Osteocyte (in vitro differentiated cells): Measurements from ENCODE around the gene PRDM2. TPM values are rescaled to one million over a fixed set of nuclear protein-coding genes. Genes with fewer than 3 reads are reported as not detected.

ENCODE experiments used
- DNase-seq: peaks from one replicate; pipeline ENCODE4 v3.0.0; 2021; ENCODE audit warnings: mixed read lengths; ENCODE audit not compliant: unreplicated experiment; ENCODE audit errors: extremely low spot score
- H3K27ac Mint-ChIP-seq: one replicate; pipeline ENCODE4 v1.8.0; 2021; ENCODE audit warnings: mild to moderate bottlenecking, mixed read lengths; ENCODE audit not compliant: unreplicated experiment
- H3K27me3 Mint-ChIP-seq: one replicate; pipeline ENCODE4 v1.8.0; 2021; ENCODE audit warnings: mixed read lengths; ENCODE audit not compliant: unreplicated experiment
- H3K36me3 Mint-ChIP-seq: one replicate; pipeline ENCODE4 v1.8.0; 2021; ENCODE audit warnings: mixed read lengths; ENCODE audit not compliant: unreplicated experiment
- H3K4me1 Mint-ChIP-seq: one replicate; pipeline ENCODE4 v1.8.0; 2021; ENCODE audit warnings: mixed read lengths; ENCODE audit not compliant: unreplicated experiment
- H3K4me3 Mint-ChIP-seq: one replicate; pipeline ENCODE4 v1.8.0; 2021; ENCODE audit warnings: mild to moderate bottlenecking, moderate library complexity, mixed read lengths; ENCODE audit not compliant: unreplicated experiment
- H3K9me3 Mint-ChIP-seq: one replicate; pipeline ENCODE4 v1.8.0; 2021; ENCODE audit warnings: mixed read lengths; ENCODE audit not compliant: unreplicated experiment
- CTCF ChIP-seq: fragments of 200-600 bp; sonication (generic); IDR thresholded peaks from 2 replicates; pipeline ENCODE4 v1.5.0; 2021; ENCODE audit warnings: antibody characterized with exemption, mild to moderate bottlenecking, moderate library complexity
- total RNA-seq: library from RNA; stranded (reverse); gene quantifications from 2 replicates; pipeline ENCODE4 v1.2.1, GENCODE V29; 2021

The PRDM2 gene
- total RNA-seq, 1 donor from 2014 or later, result 51.7 TPM

GRCh38 chr1:13703128-13703513, 3.1 kb downstream of the PRDM2 start:
- Mint-ChIP-seq H3K27ac (no peak overlapping the region), H3K4me1 (peaks cover 33% of the 10 kb centered on the region)

DNA sequence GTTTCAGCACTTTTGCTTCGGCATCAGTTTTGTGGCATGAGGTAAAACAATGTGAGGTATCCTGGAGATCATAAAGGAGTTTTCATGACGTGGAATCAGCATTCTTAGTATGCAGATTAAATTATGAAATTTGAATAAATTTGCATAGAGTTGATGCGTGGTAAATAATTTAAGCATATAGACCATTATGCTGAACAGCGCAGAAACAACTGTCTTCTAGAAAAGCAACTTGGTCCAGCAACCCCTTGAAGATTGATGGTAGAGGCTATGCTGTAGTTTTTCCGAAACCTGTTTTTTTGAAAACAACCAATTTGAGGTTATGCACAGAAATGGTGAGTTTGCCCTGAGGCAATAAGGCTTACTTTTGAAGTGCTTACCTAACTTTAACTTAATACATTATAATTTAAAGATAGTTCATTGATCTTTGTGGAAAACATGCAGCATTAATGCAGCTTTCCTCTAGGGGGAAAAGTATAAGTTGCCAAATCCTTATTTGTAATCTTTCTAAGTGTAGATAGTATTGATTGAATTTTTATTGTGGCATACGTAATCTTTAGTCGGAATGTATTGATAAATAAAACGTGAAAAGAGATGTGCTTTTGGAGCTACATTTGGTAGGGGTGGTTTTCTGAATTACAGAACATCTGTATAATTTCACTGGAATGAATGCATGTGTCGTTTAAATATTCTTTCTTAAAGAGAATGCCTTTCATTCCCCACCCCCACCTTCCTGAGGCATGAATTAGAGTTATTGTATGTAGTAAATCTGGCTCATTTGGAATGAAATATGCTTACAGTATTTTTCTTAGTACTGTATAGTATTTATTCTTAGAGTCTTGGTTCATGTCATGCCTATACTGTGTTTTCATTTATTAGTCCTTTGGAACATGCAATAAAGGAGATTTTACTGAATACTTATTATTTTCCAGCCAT, 3.8 kb downstream of the PRDM2 start:
- no peak for DNase-seq
- peaks cover 40% of the 10 kb centered on the region for H3K4me1 Mint-ChIP-seq

More at GRCh38 chr1:13703128-13703513, 3.1 kb downstream of the PRDM2 start:
- no peak overlapping the region for H3K4me3 Mint-ChIP-seq
- peaks cover 4% of the 10 kb centered on the region for H3K36me3 Mint-ChIP-seq
- DNase-seq, result no peak
- no peaks in the 10 kb centered on the region for H3K27me3 Mint-ChIP-seq
- peaks cover 7% of the 10 kb centered on the region for H3K9me3 Mint-ChIP-seq
- TF ChIP-seq CTCF, result no peak

DNA sequence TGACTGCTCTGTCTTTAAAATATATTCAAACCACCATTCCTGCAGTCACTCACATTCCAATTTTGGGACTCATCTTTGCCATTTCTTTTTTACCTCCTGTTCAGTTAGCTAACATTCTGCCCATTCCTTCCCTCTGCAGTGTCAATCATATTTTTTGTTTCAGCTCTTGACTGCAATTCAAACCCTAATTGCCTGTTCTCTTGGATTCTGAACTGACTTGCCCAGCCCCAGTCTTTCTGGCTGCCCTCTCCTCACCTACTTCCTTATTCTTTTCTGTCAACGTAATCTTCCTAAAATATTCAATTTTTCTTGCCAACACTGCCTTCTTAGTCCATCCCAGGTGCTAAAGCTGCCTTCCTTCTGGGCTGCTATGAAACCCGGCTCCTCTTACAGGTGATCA, 6.1 kb downstream of the PRDM2 start:
- no peaks in the 10 kb centered on the region for H3K27me3 Mint-ChIP-seq
- H3K4me3 Mint-ChIP-seq, result no peak overlapping the region
- H3K4me1 Mint-ChIP-seq, result peaks cover 39% of the 10 kb centered on the region
- no peaks in the 10 kb centered on the region for H3K36me3 Mint-ChIP-seq
- DNase-seq, result no peak
- H3K9me3 Mint-ChIP-seq, result no peaks in the 10 kb centered on the region
- no peak for TF ChIP-seq CTCF
- H3K27ac Mint-ChIP-seq, result no peak overlapping the region

More for the DNA sequence above, 3.8 kb downstream of the PRDM2 start:
- peaks cover 5% of the 10 kb centered on the region for H3K9me3 Mint-ChIP-seq
- no peak for TF ChIP-seq CTCF
- no peak overlapping the region for H3K4me3 Mint-ChIP-seq
- peaks cover 4% of the 10 kb centered on the region for H3K36me3 Mint-ChIP-seq
- no peak overlapping the region for H3K27ac Mint-ChIP-seq
- H3K27me3 Mint-ChIP-seq, result no peaks in the 10 kb centered on the region

- no peak for TF ChIP-seq CTCF
- H3K4me3 Mint-ChIP-seq, result no peak overlapping the region
- H3K4me1 Mint-ChIP-seq, result peaks cover 32% of the 10 kb centered on the region
- no peak overlapping the region for H3K27ac Mint-ChIP-seq
- DNase-seq, result no peak
- H3K36me3 Mint-ChIP-seq, result no peaks in the 10 kb centered on the region
- H3K9me3 Mint-ChIP-seq, result no peaks in the 10 kb centered on the region
- no peaks in the 10 kb centered on the region for H3K27me3 Mint-ChIP-seq
Observed at GRCh38 chr1:13707164-13707563, 7.2 kb downstream of the PRDM2 start.

GRCh38 chr1:13708380-13708982, 8.5 kb downstream of the PRDM2 start:
- H3K27me3 Mint-ChIP-seq, result no peaks in the 10 kb centered on the region
- H3K9me3 Mint-ChIP-seq, result no peaks in the 10 kb centered on the region
- no peak overlapping the region for H3K27ac Mint-ChIP-seq
- no peaks in the 10 kb centered on the region for H3K36me3 Mint-ChIP-seq
- DNase-seq, result no peak
- H3K4me3 Mint-ChIP-seq, result no peak overlapping the region
- no peak for TF ChIP-seq CTCF
- H3K4me1 Mint-ChIP-seq, result peaks cover 32% of the 10 kb centered on the region
